HG02981 (cell line): ENCODE results near the gene ERCC5.

Experiments used
- ATAC-seq: cut with Tn5 transposase; IDR thresholded peaks from one replicate; pipeline ENCODE4 v1.9.1; 2021; ENCODE audit warnings: mild to moderate bottlenecking, moderate library complexity; ENCODE audit not compliant: unreplicated experiment

The ERCC5 gene

DNA sequence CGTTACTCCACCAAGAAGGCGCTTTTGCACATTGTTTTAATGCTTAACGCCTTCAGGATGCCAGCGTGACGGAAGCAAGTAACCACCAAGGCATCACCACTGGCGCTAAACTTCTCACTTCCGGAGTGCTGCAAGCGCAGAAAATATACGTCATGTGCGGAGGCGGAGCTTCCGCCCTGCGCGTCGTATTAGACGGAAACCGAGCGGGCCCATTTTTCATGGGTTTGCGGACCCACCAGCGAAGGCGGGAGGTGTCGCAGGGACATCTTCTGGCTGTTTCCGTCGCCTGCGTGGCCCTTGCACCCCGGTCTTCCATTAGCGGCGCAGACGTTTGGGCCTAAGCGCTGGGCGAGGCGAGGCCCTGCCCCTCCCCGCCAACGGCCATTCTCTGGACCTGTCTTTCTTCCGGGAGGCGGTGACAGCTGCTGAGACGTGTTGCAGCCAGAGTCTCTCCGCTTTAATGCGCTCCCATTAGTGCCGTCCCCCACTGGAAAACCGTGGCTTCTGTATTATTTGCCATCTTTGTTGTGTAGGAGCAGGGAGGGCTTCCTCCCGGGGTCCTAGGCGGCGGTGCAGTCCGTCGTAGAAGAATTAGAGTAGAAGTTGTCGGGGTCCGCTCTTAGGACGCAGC, at the start of gene ERCC5:
Gene ERCC5, plus strand, starts transcription at position 403 of the 631 bp plus-strand sequence. CDS start 235 bp downstream, outside the sequence.
- peak; percentile 79 for ATAC-seq

DNA sequence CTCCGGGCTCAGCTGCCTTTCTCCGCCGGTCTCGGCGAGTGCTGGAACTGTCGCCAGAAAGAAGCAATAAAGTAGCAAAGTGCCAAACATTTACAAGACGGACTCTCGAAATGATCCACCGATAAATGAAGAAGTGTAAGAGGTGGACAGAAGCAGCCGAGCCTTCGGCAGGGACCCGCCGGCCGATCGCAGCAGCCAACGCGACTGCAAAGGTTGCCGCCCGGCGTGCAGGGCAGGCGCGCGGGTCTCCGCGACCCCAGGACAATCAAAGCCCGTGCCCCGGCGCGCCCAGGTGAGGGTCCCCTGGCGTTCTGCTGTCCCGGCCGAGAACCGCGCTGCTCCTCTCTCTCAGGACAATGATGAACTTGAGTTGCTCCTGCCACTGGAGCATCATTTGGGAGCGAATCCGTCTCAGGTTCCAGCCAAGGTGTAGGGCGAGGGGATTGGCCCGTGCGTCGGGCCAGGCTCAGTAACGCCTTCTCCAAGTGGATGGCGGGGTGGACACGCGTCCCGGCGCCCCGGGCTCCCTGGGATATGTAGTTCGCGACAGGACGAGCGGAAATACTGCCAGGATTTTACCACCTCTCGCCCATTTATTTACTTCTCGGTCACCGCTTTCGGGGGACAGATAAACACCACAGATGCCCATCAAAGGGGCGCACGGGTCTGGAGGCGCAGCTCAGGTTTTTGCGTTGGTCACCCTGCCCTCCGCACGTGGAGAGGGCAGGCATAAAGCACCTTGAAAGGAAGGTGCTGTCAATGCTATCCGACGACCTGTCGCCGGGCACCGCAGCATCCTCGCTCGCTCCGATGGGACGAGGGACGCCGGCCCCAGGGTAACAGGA, 47.0 kb upstream of the ERCC5 start, which contains the start of the genes BIVM and POGLUT2:
Gene BIVM, plus strand, starts transcription at position 539 of the 845 bp plus-strand sequence. CDS start 8,149 bp downstream, outside the sequence.
Gene POGLUT2, minus strand, starts transcription at position 396 of the 845 bp plus-strand sequence. Its CDS starts 306 bp downstream, at position 90.
- peak; percentile 85 for ATAC-seq

DNA sequence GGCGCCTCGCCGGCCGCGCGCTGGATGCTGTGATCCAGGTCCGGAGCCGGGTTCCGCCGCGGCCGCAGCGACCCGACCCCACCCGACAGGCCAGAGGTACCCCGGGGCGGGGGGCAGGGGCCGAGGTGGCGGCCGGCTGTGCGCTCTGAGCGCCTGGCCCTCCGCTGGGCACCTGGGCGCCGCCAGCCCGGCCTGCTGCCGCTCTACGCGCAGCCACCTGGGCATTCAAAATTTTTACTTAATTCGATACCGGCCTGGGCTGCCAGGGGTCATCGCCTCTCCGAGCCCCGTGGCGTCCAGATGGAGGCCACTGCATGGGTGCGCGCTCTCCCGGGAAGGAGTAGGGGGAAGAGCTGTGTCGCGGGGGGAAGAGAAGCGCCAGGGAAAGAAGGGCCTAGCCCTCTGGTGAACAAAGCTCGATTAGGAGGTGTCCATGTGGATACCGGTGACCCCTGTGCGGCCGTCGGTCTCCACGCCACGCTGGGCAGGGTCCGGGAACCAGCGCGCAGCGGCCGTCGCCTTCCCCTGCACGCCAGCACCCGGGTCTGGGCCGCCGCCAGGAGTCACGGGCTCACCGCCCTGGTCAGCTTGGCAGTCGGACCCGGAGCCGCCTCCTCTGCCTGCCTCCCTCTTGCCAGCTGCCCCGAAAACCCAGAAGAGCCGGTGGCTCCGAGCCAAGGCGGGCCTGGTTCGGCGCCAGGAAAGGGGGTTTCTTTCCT, 46.2 kb upstream of the ERCC5 start:
- ATAC-seq = peak; percentile 5

DNA sequence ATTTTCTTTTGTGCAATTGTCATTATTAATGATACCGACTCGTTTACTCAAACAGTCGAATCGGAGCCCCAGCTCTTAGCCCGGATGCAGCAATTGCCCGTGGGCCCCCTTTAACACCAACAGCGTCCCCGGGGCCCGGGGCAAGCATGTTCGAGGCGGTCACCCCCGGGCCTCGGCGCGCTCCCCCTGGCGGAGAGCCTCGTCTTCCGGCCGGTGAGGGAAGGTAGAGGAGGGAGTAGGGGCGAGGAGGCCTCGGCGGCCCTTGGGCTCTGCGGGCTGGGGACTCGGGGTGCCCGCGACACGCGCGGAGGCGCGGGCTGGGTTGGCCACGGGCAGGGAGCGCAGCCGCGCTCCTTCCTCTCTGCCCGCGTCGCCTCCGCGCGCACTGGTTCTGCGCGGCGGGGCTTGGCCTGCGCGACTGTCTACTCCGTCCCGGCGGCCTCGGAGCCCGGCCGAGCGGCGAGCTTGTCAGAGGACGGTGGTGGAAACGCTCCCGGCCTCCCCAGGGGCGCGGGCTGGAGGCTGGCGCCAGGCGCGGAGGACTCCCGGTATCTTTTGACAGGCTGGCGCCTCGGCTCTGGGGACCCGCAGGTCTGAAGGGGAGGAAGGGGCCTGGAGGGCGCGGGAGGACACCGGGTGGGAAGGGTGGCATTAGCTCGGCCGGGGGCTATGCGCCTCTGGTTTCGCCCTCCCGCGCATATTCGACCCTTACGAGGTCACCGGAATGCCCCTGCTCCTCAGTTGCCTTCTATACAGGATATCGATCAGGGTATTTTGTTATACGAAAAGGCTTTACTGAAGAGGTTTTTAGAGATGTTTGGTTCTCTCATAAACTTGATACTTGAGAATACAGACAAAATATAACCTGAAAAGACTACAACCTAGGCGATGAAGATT, 45.4 kb upstream of the ERCC5 start:
- peak; percentile 77 for ATAC-seq

DNA sequence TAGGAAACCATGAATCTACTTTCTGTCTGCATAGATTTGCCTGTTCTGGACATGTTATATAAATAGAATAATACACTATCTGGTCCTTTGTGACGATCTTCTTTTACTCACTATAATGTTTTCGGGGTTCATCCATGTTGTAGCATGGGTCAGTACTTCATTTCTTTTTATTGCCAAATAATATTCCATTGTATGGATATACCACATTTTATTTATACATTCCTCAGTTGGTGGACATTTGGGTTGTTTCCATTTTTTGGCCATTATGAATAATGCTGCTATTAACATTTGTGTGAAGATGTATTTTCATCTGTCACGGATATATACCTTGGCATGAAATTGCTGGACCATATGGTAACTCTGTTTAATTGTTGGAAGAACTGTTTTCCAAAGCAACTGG, 40.2 kb upstream of the ERCC5 start:
- ATAC-seq = no peak

DNA sequence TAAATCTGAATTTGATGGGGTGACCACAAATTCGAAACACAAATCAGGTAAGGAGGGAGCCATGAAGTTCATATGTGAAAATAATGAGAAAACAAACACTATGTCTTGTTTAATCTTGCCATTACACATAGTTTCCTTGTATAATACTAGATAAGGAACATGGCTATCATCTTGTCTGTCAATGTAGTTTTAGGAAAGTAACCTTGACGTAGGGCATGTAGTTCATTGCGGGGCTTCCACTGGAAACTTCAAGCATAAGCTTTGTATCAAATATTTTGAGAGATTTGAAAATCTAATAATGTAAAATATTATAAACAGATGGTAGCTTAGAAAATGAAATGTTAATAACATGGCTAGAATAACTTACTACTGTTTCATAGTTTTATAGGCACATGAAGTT, 38.1 kb upstream of the ERCC5 start:
- ATAC-seq = no peak

DNA sequence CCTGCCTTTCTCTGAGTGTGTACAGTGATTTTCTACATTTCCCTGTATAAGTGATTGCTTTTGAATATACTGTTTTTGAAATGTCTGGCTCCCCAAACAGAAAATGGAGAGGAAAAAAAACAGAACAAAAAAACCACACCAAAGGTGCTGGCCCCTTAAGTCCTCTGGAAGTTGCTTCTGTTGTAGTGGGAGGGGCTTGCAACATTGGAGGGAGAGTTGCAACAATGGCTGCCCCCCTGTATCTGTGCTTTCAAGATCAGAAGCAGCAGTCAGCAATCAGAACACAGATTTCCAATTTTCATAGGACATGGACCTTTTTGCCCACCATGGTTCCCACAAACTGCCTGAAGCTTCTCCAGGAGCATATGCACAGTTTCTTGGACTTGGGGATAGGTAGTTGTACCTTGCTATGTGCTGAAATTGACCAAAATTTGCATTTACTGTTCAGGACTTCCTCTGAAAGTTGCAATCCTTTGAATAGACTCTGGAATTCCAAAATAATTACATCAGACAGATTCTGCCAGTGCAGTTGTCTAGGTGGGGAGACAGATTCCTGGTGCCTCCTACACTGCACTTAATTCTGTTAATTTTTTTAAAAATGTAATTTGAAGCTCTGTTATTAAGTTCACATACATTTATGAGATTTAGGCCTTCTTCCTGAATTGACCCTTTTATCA, 33.1 kb upstream of the ERCC5 start:
- ATAC-seq = no peak

DNA sequence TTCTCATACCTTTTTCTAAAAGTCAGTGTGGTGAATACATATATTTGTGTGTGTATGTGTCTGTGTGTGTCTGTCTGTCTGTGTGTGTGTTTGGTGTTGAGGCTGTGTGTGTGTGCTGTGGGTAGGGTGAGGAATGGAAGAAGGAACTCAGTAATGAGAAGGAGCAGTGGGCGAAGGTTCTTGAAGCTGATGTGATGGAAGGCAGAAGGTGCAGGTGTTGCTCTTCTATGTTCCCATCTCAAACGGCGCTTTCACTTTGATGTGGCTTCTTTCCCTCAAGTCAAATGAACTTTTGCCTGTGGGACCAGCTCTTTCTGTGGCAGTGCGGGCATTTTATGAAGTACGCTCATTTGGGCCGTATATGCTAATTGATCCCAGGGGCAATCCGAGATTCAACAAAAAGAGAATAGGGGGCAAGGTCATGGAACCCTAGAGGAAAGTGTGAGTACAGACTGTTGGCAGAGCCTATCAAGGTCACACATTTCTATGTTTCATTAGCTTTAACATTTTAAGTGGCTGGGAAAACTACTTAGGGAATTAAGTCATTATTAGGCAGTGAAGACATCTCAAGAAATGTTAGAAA, 31.7 kb upstream of the ERCC5 start:
- ATAC-seq = no peak

DNA sequence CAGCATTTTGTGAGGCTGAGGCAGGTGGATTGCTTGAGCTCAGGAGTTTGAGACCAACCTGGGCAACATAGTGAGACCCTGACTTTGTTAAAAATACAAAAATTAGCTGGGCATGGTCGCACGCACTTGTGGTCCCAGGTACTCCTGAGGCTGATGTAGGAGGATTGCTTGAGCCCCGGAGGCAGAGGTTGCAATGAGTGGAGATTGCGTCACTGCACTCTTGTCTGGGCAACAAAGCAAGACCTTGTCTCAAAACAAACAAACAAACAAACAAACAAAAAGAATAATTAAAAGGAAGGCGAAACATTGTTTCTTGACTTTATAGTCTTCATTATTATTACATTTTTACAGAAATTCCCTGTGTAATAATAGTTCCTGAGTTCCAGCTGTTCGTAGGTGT, 31.0 kb upstream of the ERCC5 start:
- ATAC-seq = no peak

DNA sequence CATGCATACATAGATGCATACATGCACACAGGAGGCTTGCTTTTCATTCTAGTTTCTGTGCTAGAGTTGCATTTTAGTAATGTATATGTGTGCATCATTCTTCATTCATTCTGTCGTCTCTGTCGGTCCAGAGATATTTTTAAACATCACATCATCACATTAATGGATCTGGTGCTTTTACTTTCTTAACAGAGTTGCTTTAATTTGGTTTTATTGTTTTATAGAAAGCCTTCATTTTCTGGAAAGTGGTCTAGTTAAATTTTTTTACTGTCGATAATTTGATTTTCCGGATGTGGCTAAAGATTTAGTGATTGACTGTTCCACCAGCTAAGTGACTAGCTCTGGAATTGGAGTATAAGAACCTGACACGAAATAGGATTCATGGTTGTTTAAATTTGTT, 30.0 kb upstream of the ERCC5 start:
- ATAC-seq = no peak

DNA sequence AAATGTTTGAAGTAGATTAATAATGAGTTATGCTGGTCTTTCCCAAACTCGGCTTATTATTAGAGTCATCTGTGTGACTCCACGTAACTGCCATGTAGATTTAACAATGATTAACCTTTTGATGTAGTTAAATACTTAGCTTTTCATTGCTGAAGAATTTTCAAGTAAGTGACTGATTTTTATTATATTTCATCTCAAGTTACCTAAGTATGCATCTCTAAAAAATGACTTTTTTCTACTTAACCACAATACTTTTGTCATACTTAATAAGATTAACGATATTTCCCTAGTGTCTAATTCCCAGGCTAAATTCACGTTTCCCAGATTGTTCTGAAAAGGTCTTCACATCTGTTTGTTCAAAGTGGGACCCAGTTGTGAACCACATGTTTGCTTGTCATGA, 29.1 kb upstream of the ERCC5 start:
- no peak for ATAC-seq

DNA sequence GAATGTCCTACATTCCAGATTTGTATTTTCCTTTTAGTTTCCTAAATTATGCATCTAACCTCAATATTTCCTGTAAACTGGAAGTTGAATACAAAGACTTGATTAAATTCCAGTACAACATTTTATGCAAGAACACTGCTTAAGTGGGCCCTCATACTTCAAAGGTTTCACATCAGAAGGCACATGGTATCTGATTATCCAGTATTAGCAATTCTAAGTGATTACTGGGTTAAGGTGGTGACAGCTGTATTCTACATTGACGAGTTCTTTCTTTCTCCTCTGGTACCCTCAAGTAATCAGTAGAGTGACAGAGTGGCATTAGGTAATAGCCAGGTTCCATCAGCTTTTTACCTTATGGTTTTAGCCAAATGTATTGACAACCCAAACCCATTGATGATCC, 28.6 kb upstream of the ERCC5 start:
- ATAC-seq = no peak

DNA sequence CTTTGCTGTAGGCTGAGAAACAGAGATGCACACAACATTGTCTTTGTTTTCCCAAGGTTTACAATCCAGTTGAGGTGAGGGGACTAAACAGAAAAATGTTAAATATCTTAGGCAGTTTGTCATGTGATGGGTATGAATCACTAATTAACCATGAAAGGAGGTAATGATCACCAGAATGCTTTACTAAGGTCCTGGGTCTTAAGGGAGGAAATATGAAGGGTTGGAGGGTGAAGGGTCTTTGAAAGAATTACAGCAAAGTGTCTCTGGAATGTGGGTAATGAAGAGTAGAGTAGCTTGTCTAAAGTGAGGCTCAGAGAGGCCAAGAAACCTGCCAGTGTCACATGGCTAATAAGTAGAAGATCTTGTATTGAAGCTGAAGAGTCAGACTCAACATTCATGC, 27.9 kb upstream of the ERCC5 start:
- no peak for ATAC-seq

DNA sequence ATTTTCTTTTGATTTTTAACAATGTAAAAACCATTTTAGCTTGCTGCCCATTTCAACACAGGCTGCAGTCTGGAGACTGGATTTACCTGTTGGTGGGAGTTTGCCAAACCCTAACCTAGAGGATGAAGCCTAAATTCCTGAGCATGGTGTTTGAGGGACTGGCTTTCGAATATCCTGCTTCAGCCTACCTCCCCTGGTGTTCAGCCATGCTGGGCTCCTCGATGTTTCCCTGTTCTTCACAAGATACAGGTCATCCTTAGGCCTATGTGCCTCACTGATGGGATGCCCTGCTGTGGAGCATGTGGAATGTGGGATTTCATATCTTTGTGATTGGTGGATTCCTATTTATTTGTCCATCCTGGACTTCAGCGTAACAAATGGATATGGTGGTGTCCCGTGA, 20.4 kb upstream of the ERCC5 start:
- ATAC-seq = no peak

DNA sequence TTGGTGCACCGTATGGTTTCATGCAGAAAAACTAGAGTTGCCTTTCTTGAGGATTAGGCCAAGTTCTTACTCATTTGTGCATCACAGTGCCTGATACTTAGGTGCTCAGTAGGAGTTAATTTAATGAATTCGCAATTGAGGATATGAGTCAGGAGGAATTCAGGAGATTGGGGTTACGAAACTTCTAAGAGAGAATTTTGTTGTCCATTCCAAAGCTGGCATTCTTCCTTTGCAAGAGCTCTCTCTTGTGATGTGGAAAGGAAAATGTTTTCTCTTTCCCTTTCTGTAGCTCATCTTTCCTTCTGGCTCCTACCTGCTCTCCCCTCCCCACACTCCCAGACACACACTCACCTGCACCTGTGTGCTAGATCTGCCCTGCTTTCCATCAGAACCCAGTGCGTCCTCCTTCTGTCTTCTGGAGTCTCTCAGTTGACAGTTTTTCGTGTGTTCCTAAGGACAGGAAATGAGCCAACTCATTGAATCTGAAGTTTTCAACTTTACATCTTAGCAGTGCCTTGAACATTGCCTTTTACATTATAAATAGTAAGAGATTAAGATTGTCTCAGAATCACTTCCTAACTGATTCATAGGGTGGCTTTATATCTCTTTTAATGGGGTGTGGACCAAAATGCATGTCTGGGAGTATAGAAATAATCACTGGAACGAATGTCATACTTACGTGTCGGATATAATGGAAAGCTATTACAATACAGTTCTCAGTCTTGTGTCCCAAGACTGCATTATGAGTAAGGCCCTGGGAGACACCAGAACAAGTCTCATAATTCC, 19.7 kb upstream of the ERCC5 start:
- no peak for ATAC-seq

DNA sequence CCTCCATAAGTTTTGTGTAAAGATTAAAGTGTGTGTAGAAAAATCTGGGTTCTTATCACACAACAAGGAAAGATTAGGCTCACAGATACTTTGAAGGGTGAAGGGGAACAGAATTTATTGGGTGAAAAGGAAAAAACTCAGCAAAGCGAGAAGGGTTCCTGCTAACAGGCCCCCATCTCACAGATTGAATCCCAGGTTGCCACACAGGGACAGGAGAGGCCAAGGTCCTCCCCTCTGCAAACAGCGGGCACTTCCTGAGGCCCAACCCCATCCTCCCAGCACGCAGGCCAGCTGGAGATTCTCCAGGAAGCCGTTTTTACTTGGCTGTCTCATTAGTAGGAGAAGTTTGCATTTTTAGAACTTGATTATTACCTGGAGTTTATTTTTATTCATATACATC, 15.2 kb upstream of the ERCC5 start:
- ATAC-seq = no peak

DNA sequence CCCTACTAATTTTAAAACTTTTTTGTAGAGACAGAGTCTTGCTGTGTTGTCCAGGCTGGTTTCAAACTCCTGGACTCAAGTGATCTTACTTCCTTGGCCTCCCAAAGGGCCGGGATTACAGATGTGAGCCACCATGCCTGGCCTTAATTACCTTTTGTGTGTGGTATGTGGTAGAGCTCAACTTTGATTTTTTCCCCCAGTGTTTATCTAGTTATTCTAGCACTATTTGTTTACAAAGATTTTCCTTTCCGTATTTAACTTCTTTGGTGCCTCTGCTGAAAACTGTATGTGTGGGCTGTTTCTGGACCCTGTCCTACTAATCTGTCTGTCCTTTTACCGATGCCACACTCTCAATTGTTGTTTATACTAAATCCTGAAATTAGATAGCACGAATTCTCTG, 9.4 kb upstream of the ERCC5 start:
- no peak for ATAC-seq

DNA sequence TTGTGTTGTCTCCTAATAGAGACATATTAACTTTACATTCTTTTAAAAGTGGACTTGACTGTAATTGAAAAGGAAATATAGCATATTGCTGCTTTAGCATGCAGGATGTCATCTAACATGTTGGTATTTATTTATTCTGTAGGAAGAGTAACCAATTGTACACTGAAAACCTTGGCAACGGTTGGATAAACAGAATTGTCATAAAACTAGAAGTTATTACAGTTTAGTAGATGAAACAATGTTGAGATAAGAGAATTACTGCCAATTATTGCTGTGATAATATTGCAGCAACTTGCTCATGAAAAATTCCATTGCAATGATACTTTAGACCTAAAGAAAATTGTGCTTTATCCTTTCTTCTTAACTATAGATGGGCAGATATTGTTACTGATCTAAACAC, 7.6 kb upstream of the ERCC5 start:
- ATAC-seq = no peak

DNA sequence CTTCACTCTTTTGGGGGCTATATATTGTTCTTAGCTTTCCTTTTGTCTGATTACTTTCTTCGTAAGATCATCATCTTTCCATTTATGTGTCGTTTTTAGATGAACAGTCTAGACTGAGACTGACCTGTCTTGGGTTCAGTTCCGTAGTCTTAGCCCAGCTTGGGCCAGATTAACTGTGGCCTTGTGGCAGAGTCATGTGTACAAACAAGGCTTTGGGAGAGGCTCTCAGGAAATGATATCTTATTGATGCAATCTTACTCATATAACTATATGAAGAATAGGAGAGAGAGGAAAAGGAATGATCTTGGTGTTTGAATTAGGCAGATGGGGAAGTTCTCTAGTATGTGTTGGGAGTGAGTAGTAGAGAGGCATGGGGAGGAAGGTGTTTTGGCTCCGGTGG, 6.8 kb upstream of the ERCC5 start:
- no peak for ATAC-seq
